CD4-positive, CD25-positive, alpha-beta regulatory T cell (primary cell): ENCODE results near the gene AK8. TPM values are rescaled to one million over a fixed set of nuclear protein-coding genes. Genes with fewer than 3 reads are reported as not detected.
A peak's percentile ranks its signal among the peaks of the same experiment; 100 is the strongest.
"Not testable (repeated sequence)": the region's sequence is repeated elsewhere in the genome, so short reads cannot be mapped to it uniquely, and the experiment has no call there.

Experiments
- ATAC-seq, 2 donors: fragments of 150-1000 bp; cut with Tn5 transposase; one replicate each; pipeline ENCODE4 v1.10.0; 2021; ENCODE audit warnings: low read depth in 2 of 2, moderate number of reproducible peaks in 2 of 2, moderate library complexity in 1 of 2
- DNase-seq, 3 donors: peaks; one replicate each; pipeline versions ENCODE4 v3.0.0 to v3.0.0-alpha.2; 2012 to 2022; ENCODE audit warnings: mixed read lengths in 1 of 3
- H3K27ac ChIP-seq: one replicate; pipeline ENCODE4 v1.7.0; 2013; ENCODE audit warnings: mild to moderate bottlenecking, low read length; ENCODE audit not compliant: insufficient read depth, poor library complexity, severe bottlenecking
- H3K27me3 ChIP-seq: one replicate; pipeline ENCODE4 v1.7.0; 2013; ENCODE audit warnings: low read length; ENCODE audit not compliant: control insufficient read depth, insufficient read depth
- H3K36me3 ChIP-seq: one replicate; pipeline ENCODE4 v1.7.0; 2013; ENCODE audit warnings: mild to moderate bottlenecking, low read length, moderate library complexity; ENCODE audit not compliant: control insufficient read depth, insufficient read depth
- H3K4me1 ChIP-seq: 2 replicates; pipeline ENCODE4 v1.7.0; 2013; ENCODE audit warnings: mild to moderate bottlenecking, low read length; ENCODE audit not compliant: insufficient read depth, control insufficient read depth, poor library complexity, severe bottlenecking
- H3K4me3 ChIP-seq: one replicate; pipeline ENCODE4 v1.7.0; 2013; ENCODE audit warnings: low read depth, mild to moderate bottlenecking, low read length, moderate library complexity
- H3K9me3 ChIP-seq, 2 experiments: 1 replicate in 1 of 2; 2 replicates in 1 of 2; pipeline ENCODE4 v1.7.0; 2013; ENCODE audit warnings: low read length in 2 of 2, mild to moderate bottlenecking in 1 of 2, moderate library complexity in 1 of 2; ENCODE audit not compliant: control insufficient read depth in 2 of 2
- H3K27ac Mint-ChIP-seq, 3 donors: one replicate each; pipeline ENCODE4 v1.8.0; 2020 to 2022; ENCODE audit warnings: mild to moderate bottlenecking in 3 of 3, mixed read lengths in 3 of 3, moderate library complexity in 2 of 3
- H3K27me3 Mint-ChIP-seq: one replicate; pipeline ENCODE4 v1.8.0; 2022; ENCODE audit warnings: mild to moderate bottlenecking, mixed read lengths
- H3K36me3 Mint-ChIP-seq: one replicate; pipeline ENCODE4 v1.8.0; 2020; ENCODE audit warnings: mixed read lengths
- H3K4me1 Mint-ChIP-seq, 4 donors: one replicate each; pipeline ENCODE4 v1.8.0; 2020 to 2022; ENCODE audit warnings: mixed read lengths in 4 of 4, mild to moderate bottlenecking in 1 of 4
- H3K4me3 Mint-ChIP-seq, 4 donors: one replicate each; pipeline ENCODE4 v1.8.0; 2020 to 2022; ENCODE audit warnings: mild to moderate bottlenecking in 4 of 4, mixed read lengths in 4 of 4, moderate library complexity in 3 of 4
- H3K9me3 Mint-ChIP-seq, 7 donors: one replicate each; pipeline ENCODE4 v1.8.0; 2020 to 2022; ENCODE audit warnings: mixed read lengths in 7 of 7, mild to moderate bottlenecking in 3 of 7, moderate library complexity in 2 of 7
- polyA plus RNA-seq, 4 donors: library from polyadenylated mRNA; unstranded; fragments of 300-500 nt; fragmentation: Illumina TruSeq; gene quantifications; one replicate each; pipeline ENCODE4 v1.2.3, GENCODE V29; 2021
- total RNA-seq: library from RNA; stranded (reverse); gene quantifications from one replicate; pipeline ENCODE4 v1.2.3, GENCODE V29; 2022

Gene AK8
- total and polyA plus RNA-seq, 5 donors from 2014 or later = 0.21 TPM; not detected in 4

DNA sequence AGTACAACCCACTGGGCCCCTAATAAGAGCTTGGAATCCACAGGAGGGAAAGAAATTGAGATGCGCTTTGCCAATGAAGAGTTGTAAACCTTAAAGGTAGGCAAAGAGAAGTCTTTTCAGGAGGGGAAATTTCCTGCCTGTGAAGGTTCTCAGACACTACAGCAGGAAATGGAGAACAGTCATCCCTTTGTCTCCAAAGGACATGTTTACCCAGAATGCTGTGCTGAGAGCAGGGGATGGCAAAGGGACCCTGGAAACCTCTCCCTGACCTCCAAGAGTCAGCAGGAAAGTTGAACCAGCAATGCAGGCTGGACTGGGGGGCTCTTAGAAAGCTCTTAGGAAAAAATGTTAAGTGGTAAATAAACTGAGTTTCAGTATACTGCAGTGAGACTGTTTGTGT lies 103.2 kb downstream of the AK8 start:
- no peak for DNase-seq
- no peak overlapping the region for H3K27ac ChIP-seq
- Mint-ChIP-seq H3K4me1 (peaks cover 6 to 23% (median 14%) of the 10 kb centered on the region in 4 donors), H3K27ac (no peak overlapping the region), H3K36me3 (peaks cover 7% of the 10 kb centered on the region), H3K9me3 (peaks cover 0 to 7% (median 2%) of the 10 kb centered on the region in 7 donors), H3K27me3 (peaks cover 11% of the 10 kb centered on the region), H3K4me3 (peak overlapping the region in 1 of 4 donors; percentile 91)
- H3K4me1 ChIP-seq = peaks cover 10% of the 10 kb centered on the region
- no peaks in the 10 kb centered on the region for H3K9me3 ChIP-seq
- no peaks in the 10 kb centered on the region for H3K36me3 ChIP-seq
- H3K27me3 ChIP-seq = no peaks in the 10 kb centered on the region
- no peak for ATAC-seq
- no peak overlapping the region for H3K4me3 ChIP-seq

DNA sequence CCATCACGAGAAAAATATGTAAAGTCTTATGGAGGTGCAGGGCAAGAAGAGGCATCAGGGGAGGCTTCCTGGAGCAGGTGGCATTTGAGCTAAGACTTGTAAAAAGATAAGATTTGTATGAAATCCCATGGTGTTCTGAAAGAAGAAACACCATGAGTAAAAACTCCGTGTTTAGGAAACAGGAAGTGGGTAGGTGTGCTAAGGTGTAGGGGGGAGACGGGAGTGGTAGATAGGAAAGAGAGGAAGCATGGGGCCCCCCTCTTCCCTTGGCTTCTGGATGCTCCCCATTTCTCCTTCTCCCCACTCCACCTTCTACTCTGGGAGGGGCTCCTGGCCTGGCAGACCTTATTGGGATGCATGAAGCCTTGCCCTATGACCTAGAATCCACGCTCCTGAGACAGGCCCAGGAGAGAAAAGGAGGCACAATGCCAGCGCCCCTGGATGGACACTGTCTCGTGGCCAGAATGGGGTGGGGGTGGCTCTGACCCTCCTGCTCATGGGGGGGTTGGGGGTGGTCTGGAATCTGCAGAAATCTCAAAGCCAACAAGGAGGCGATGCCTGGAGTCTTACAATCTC lies 104.2 kb downstream of the AK8 start:
- peaks cover 18% of the 10 kb centered on the region for H3K4me1 ChIP-seq
- H3K36me3 Mint-ChIP-seq = peaks cover 7% of the 10 kb centered on the region
- no peak overlapping the region for H3K4me3 ChIP-seq
- peaks cover 0 to 7% (median 2%) of the 10 kb centered on the region in 7 donors for H3K9me3 Mint-ChIP-seq
- H3K4me3 Mint-ChIP-seq = peak overlapping the region in 1 of 4 donors; percentile 79
- no peaks in the 10 kb centered on the region for H3K36me3 ChIP-seq
- DNase-seq (no peak), ATAC-seq (no peak)
- peaks cover 8% of the 10 kb centered on the region for H3K27me3 Mint-ChIP-seq
- peak overlapping the region in 2 of 3 donors; percentile 4 to 61 for H3K27ac Mint-ChIP-seq
- no peak overlapping the region for H3K27ac ChIP-seq
- no peaks in the 10 kb centered on the region for H3K9me3 ChIP-seq
- peaks cover 10 to 29% (median 19%) of the 10 kb centered on the region in 4 donors for H3K4me1 Mint-ChIP-seq
- H3K27me3 ChIP-seq = no peaks in the 10 kb centered on the region

DNA sequence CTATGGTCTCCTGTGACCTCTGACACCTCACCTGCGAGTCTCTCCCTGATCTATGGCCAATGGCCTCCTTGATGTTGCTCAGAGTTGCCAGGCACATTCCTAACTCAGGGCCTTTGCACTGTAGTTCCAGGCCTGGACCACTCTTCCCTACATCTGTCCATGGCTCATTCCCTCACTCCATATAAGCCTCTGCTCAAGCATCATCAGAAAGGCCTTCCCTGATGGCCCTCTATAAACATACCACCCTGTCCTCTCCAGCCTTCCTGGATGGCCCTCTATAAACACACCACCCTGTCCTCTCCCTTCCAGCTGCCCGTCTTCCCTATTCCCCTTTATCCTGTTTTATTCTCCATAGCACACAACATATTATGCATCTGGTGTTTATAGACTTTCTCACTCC lies 105.0 kb downstream of the AK8 start:
- Mint-ChIP-seq H3K4me3 (peak overlapping the region; percentile 42 to 79 (median 50)), H3K27me3 (peaks cover 8% of the 10 kb centered on the region), H3K27ac (peak overlapping the region in 2 of 3 donors; percentile 57 to 70), H3K4me1 (peaks cover 10 to 33% (median 23%) of the 10 kb centered on the region in 4 donors), H3K36me3 (peaks cover 7% of the 10 kb centered on the region), H3K9me3 (peaks cover 0 to 7% (median 2%) of the 10 kb centered on the region in 7 donors)
- H3K4me1 ChIP-seq = peaks cover 21% of the 10 kb centered on the region
- DNase-seq = no peak
- H3K27ac ChIP-seq = no peak overlapping the region
- no peak for ATAC-seq
- no peak overlapping the region for H3K4me3 ChIP-seq
- no peaks in the 10 kb centered on the region for H3K36me3 ChIP-seq
- no peaks in the 10 kb centered on the region for H3K9me3 ChIP-seq
- no peaks in the 10 kb centered on the region for H3K27me3 ChIP-seq

DNA sequence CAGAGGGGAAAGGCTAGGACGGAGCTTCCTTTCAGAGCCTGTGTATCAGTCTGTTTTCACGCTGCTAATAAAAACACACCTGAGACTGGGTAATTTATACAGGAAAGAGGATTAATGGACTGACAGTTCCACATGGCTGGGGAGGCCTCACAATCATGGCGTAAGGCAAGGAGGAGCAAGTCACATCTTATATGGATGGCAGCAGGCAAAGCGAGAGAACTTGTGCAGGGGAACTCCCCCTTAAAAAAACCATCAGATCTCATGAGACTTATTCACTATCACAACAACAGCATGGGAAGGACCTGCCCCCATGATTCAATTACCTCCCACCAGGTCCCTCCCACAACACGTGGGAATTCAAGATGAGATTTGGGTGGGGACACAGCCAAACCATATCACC lies 106.3 kb downstream of the AK8 start:
- H3K4me3 Mint-ChIP-seq = peak overlapping the region; percentile 39 to 99 (median 70)
- not testable (repeated sequence) for DNase-seq, H3K9me3 ChIP-seq, ATAC-seq, H3K27ac Mint-ChIP-seq, H3K36me3 ChIP-seq, H3K36me3 Mint-ChIP-seq, H3K27me3 ChIP-seq, H3K27ac ChIP-seq, H3K4me3 ChIP-seq, H3K9me3 Mint-ChIP-seq
- H3K27me3 Mint-ChIP-seq = peaks cover 12% of the 10 kb centered on the region
- H3K4me1 ChIP-seq = peaks cover 21% of the 10 kb centered on the region
- H3K4me1 Mint-ChIP-seq = peaks cover 10 to 38% (median 24%) of the 10 kb centered on the region in 4 donors

DNA sequence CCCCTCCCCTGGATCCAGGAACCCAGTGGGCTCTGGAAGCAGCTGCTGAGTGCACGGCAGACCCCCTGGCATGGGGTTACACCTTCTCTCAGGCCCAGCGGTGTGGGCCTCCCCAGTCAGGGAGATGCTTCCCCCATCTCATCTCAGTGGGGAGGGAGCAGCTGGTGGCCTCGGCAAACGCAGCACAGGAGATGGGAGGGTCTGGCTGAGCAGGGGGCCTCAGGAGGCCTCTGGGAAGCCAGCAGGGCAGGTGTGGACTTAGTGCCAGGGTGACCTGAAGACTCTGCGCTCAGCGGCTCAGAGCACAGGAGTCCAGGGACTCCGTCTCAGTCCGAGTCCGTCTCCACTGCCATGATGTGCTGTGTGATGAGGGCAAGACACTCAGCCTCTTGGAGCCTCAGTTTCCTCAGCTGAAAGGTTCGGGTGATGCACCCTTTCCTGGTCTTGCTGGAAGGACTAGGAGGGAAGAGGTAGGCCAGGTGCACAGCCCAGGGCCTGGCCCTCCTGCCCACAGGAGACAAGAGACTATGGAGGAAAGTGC lies 107.2 kb downstream of the AK8 start:
- peaks cover 7% of the 10 kb centered on the region for H3K36me3 Mint-ChIP-seq
- ATAC-seq (no peak), DNase-seq (no peak)
- H3K4me1 Mint-ChIP-seq = peaks cover 10 to 38% (median 24%) of the 10 kb centered on the region in 4 donors
- H3K9me3 Mint-ChIP-seq = peaks cover 0 to 7% (median 2%) of the 10 kb centered on the region in 7 donors
- Histone ChIP-seq H3K9me3 (no peaks in the 10 kb centered on the region), H3K27ac (peak overlapping the region; percentile 69), H3K4me3 (no peak overlapping the region), H3K4me1 (peaks cover 21% of the 10 kb centered on the region), H3K27me3 (no peaks in the 10 kb centered on the region), H3K36me3 (no peaks in the 10 kb centered on the region)
- peak overlapping the region; percentile 54 to 99 (median 86) for H3K4me3 Mint-ChIP-seq
- H3K27ac Mint-ChIP-seq = peak overlapping the region in 1 of 3 donors; percentile 56
- peaks cover 21% of the 10 kb centered on the region for H3K27me3 Mint-ChIP-seq

DNA sequence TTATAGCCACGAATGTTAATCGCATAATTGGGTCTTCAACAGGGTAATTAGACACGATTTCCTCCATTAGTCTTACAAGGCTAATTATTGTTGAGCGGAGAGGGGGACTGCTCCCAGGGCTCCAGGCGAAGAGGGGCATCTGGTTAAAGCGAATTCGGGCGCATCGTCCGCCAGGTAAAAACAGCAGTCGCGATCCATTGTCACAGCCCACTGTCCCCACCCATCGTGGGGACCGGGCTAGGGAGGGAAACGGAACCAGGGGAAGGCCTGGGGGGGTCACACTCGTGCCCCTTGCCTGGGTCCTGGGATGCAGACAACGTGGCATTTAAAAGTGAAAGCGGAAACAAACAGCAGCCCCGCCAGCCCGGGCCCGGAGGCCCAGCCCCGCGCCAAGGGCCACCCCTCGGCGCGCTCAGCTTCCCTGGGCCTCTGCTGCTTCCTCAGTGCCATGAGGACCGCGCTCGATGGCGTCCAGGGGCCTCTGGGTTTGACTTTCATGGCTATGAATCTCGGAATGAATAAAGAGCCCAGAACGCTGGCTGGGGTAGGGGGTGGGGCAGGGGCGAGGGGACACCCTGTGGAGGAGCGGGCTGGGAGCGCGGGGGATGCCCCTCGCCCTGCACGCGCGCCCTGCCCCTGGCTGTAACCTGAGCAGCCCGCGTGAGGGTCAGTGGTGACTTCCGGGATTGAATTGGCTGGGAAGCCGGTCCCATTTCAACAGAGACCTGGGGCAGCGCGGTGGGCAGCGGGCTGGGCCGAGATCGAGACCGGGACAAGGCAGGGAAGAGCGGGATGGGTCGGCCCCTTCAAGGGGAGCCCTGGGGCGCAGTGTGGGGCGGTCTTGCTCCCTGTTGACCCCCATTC lies 107.9 kb downstream of the AK8 start:
- H3K4me1 ChIP-seq = peaks cover 21% of the 10 kb centered on the region
- H3K27ac ChIP-seq = peak overlapping the region; percentile 69
- ATAC-seq (peak; percentile 74 to 76), DNase-seq (peak; percentile 27 to 79 (median 60))
- peak overlapping the region; percentile 92 for H3K4me3 ChIP-seq
- Mint-ChIP-seq H3K4me1 (peaks cover 10 to 38% (median 24%) of the 10 kb centered on the region in 4 donors), H3K36me3 (peaks cover 7% of the 10 kb centered on the region), H3K27me3 (peaks cover 27% of the 10 kb centered on the region), H3K9me3 (peaks cover 0 to 7% (median 2%) of the 10 kb centered on the region in 7 donors), H3K4me3 (peak overlapping the region; percentile 99 to 100 (median 99)), H3K27ac (peak overlapping the region; percentile 94 to 98 (median 97))
- no peaks in the 10 kb centered on the region for H3K27me3 ChIP-seq
- no peaks in the 10 kb centered on the region for H3K36me3 ChIP-seq
- no peaks in the 10 kb centered on the region for H3K9me3 ChIP-seq

DNA sequence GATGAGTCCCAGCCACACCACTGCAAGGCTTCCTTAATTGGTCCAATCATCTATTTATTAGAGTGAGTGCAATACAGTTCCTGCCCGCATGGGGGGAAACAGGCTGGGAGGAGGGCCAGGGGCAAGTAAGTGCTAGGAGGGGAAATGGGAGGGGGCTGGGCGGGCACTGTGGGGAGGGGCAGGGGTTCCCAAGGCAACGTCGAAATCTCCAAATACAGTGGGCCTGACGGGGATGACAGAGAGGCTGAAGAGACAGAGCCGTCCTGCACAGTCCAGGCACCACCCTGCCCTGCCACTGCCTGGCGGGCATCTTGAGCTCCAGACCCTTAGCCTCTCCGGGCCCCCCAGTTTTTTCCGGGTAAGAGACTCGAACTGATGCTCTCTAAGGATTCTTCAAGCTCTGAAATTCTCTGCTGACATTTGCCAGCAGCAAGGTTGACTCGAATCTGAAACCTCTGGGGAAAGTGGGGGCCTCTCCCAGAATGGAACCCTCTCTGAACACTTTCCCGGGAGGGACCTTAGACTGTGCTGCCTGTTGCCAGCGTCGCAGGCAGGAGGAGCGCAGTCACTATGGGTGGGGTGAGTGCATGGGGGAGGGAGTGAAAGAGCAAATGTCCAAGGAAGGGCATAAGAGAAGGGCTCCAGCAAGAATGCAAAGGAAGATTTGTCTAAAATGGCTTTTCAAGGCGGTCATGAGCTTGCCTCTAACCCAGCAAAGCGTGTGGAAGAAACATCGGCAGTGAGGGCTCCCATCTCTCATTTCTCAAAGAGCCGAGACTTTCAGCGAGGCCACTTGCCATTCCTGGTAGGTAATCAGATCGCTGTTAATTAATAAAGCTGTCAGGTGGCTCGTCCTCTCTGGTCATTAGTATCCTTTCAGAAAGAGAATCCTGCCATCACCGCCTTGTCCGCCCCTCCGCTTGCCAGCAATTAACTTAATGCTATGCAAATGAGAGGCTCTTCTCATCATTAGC lies 108.9 kb downstream of the AK8 start:
- H3K27me3 ChIP-seq = no peaks in the 10 kb centered on the region
- Mint-ChIP-seq H3K4me3 (peak overlapping the region; percentile 99 to 100 (median 99)), H3K4me1 (peaks cover 10 to 38% (median 24%) of the 10 kb centered on the region in 4 donors), H3K9me3 (peaks cover 0 to 7% (median 2%) of the 10 kb centered on the region in 7 donors), H3K27ac (peak overlapping the region; percentile 94 to 98 (median 97)), H3K27me3 (peaks cover 34% of the 10 kb centered on the region), H3K36me3 (peaks cover 7% of the 10 kb centered on the region)
- H3K9me3 ChIP-seq = no peaks in the 10 kb centered on the region
- H3K4me1 ChIP-seq = peaks cover 21% of the 10 kb centered on the region
- peak overlapping the region; percentile 92 for H3K4me3 ChIP-seq
- peak; percentile 45 to 82 (median 62) for DNase-seq
- ATAC-seq = peak; percentile 62 to 68
- no peaks in the 10 kb centered on the region for H3K36me3 ChIP-seq
- peak overlapping the region; percentile 69 for H3K27ac ChIP-seq
